HG02798 (cell line): ENCODE data around the gene ACSM3.

Experiments used
- ATAC-seq: cut with Tn5 transposase; IDR thresholded peaks from one replicate; pipeline ENCODE4 v1.9.1; 2021; ENCODE audit warnings: mild to moderate bottlenecking; ENCODE audit not compliant: unreplicated experiment, poor library complexity

The ACSM3 gene

GRCh38 chr16:20846551-20846950, 82.7 kb downstream of the ACSM3 start:
- ATAC-seq: no peak
